ENCODE measurements around the gene SHOX.
"Not testable (repeated sequence)": the region's sequence is repeated elsewhere in the genome, so short reads cannot be mapped to it uniquely, and the experiment has no call there.

SHOX gene

DNA sequence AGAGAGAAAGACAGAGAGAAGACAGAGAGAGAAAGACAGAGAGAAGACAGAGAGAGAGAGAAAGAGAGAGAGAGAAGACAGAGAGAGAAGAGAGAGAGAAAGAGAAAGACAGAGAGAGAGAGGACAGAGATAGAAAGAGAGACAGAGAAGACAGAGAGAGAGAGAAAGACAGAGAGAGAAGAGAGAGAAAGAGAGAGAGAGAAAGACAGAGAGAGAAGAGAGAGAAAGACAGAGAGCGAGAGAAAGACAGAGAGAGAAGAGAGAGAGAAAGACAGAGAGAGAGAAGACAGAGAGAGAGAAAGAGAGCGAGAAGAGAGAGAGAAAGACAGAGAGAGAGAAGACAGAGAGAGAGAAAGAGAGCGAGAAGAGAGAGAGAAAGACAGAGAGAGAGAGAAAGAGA is 7.8 kb upstream of the SHOX start:
- not testable (repeated sequence) for DNase-seq

DNA sequence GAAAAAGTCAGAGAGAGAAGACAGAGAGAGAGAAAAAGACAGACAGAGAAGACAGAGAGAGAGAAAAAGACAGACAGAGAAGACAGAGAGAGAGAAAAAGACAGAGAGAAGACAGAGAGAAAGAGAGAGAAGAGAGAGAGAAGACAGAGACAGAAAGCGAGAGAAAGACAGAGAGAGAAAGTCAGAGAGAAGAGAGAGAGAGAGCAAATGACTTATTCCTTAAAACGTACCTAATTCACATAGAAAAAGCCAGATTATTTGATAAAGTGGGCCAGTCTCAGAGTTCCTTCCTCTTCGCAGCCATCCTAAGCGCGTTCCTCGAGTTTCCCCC is 7.4 kb upstream of the SHOX start:
- no peak for DNase-seq

DNA sequence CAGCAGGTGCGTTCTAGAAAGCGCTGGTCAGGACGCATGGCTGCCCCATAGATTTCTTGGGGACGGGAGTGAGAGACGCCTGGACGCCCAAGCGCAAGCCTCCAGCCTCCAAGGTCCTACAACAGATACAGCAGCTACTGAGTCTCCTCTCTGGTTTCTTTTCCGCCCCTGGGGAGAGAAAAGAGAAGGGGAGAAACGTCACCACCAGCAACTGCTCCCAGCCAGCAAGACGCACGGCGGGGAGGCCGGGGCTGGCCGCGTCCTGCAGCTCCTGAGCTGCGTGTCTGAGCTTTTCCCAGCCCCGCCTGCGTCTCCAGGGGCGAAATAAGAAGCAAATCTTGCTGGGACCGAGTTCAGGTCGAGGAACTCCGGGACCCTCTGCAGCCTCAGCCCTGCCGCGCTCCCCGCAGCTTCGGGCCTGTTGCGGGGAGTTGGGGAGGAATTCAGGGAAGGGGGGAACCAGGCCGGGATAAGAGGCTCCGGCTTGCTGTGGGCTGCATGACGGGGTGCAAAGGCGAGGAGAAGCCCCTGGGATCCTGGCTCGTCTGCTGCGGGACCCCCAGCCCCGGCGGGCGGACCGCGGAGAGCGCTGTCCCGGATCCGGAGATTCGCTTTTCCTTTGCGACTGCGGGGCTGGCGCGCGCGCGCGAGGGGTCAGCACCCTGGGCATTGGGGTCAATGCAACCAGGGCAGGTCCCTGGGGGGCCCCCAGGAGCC is 6.8 kb upstream of the SHOX start:
- DNase-seq: no peak

DNA sequence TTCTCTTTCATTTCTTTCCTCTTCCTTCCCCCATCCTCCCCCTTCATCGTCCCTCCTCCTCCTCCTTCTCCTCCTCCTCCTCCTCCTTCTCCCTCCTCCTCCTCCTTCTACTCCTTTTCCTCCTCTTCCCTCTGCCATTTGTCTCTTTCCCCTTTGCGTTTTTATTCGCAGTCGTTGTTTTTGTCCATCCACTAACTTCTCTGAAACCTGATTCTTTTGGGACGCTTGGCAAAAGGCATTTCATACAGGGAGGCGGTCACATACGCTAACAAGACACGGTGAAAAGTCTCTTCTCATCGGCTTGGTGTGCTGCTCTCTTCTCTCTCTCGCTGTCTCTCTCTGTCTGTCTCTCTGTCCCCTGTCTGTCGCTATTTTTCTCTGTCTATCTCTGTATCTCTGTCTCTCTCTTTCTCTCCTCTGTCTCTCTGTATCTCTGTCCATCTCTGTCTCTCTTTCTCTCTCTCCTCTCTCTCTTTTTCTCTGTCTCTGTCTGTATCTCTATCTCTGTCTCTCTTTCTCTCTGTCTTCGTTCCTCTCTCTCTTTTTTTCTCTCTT is 5.4 kb upstream of the SHOX start:
- DNase-seq: no peak

DNA sequence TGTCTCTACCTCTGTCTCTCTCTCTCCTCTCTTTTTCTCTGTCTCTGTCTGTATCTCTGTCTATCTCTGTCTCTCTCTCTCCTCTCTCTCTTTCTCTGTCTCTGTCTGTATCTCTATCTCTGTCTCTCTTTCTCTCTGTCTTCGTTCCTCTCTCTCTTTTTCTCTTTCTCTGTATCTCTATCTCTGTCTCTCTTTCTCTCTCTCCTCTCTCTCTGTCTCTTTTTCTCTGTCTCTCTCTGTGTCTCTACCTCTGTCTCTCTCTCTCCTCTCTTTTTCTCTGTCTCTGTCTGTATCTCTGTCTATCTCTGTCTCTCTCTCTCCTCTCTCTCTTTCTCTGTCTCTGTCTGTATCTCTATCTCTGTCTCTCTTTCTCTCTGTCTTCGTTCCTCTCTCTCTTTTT is 4.5 kb upstream of the SHOX start:
- DNase-seq: not testable (repeated sequence)

DNA sequence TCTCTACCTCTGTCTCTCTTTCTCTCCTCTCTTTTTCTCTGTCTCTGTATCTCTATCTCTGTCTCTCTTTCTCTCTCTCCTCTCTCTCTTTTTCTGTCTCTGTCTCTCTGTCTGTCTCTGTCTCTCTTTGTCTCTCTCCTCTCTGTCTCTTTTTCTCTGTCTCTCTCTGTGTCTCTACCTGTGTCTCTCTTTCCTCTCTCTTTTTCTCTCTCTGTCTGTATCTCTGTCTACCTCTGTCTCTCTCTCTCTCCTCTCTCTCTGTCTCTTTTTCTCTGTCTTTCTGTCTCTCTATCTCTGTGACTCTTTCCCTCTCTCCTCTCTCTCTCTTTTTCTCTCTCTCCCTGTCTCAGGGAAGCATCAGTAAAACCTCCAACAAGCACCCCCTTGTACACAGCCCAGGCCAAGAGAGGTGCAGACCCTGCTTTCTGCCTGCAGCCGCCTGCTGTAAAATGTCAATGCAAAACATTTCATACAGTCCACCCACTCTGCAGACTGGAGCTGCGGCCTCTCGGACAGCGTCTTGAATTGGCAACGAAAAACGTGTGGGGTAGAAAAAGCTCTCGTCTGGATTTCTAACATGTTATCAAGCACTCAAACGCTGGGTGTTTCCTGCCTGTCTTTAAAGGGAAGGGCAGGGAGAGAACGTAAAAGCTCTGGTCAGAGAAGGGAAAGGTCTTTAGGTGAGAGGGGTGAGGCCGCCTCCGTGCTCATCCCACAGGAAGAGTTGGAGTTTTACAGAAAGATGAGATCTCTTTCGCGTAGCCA is 3.7 kb upstream of the SHOX start:
- no peak for DNase-seq

DNA sequence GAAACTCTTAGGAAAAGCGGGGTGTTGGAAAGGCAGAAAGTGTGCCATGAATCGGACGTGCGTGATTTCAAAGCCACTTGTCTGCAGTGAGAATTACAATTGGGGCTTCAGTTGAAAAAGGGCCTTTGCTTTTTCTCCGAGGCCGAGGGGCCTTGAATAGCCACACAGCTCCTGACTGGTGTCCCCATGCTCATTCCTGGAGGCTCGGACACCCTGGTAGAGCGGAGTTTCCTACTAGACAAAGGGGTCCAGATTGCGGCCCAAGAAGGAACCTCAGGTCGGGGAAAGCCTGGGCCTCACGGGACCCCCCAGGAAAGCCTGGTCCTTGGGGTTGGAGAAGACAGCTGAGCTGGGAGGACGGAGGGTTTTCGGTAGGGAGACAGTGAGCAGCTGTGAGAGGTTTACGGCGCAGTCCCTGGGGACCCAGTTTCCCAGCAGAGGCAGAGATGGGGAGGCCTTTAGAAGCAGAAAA is 3.0 kb upstream of the SHOX start:
- DNase-seq: no peak

DNA sequence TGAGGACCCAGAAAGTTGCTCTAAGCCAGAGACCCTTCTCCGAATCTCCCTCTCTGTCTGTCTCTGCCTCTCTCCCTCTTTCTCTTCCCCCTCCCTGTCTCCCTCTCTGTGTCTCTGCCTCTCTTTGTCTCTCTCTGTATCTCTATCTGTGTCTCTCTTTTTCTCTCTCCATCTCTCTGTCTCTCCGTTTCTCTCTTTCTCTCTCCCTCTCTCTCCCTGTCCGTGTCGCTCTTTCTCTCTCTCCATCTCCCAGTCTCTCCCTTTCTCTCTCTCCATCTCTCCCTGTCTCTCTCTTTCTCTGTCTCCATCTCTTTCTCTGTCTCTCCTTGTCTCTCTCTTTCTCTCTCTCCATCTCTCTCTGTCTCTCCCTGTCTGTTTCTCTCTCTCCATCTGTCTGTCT is 2.6 kb upstream of the SHOX start:
- no peak for DNase-seq

DNA sequence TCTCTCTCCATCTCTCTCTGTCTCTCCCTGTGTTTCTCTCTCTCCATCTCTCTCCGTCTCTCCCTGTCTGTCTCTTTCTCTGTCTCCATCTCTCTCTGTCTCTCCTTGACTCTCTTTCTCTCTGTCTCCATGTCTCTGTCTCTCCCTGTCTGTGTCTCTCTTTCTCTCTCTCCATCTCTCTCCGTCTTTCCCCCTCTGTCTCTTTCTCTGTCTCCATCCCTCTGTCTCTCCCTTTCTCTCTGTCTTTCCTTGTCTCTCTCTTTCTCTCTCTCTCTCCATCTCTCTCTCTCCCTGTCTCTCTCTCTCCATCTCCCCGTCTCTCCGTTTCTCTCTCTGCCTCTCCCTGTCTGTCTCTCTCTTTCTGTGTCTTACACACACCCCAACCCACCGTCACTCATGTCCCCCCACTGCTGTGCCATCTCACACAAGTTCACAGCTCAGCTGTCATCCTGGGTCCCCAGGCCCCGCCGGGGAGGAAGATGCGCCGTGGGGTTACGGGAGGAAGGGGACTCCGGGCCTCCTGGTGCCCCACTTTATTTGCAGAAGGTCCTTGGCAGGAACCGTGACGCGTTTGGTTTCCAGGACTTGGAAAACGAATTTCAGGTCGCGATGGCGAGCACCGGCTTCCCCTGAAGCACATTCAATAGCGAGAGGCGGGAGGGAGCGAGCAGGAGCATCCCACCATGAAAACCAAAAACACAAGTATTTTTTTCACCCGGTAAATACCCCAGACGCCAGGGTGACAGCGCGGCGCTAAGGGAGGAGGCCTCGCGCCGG is 1.2 kb upstream of the SHOX start:
- no peak for DNase-seq

DNA sequence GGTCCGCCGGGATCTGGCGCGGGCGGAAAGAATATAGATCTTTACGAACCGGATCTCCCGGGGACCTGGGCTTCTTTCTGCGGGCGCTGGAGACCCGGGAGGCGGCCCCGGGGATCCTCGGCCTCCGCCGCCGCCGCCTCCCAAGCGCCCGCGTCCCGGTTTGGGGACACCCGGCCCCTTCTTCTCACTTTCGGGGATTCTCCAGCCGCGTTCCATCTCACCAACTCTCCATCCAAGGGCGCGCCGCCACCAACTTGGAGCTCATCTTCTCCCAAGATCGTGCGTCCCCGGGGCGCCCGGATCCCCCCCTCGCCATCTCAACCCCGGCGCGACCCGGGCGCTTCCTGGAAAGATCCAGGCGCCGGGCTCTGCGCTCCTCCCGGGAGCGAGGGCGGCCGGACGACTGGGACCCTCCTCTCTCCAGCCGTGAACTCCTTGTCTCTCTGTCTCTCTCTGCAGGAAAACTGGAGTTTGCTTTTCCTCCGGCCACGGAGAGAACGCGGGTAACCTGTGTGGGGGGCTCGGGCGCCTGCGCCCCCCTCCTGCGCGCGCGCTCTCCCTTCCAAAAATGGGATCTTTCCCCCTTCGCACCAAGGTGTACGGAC is 482 bp upstream of the SHOX start:
- DNase-seq: no peak

DNA sequence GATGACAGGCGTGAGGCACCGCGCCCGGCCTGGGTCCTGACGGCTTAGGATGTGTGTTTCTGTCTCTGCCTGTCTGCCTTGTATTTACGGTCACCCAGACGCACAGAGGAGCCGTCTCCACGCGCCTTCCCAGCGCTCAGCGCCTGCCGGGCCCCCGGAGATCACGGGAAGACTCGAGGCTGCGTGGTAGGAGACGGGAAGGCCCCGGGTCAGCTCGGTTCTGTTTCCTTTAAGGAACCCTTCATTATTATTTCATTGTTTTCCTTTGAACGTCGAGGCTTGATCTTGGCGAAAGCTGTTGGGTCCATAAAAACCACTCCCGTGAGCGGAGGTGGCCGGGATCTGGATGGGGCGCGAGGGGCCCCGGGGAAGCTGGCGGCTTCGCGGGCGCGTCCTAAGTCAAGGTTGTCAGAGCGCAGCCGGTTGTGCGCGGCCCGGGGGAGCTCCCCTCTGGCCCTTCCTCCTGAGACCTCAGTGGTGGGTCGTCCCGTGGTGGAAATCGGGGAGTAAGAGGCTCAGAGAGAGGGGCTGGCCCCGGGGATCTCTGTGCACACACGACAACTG is 1.3 kb downstream of the SHOX start:
- no peak for DNase-seq

DNA sequence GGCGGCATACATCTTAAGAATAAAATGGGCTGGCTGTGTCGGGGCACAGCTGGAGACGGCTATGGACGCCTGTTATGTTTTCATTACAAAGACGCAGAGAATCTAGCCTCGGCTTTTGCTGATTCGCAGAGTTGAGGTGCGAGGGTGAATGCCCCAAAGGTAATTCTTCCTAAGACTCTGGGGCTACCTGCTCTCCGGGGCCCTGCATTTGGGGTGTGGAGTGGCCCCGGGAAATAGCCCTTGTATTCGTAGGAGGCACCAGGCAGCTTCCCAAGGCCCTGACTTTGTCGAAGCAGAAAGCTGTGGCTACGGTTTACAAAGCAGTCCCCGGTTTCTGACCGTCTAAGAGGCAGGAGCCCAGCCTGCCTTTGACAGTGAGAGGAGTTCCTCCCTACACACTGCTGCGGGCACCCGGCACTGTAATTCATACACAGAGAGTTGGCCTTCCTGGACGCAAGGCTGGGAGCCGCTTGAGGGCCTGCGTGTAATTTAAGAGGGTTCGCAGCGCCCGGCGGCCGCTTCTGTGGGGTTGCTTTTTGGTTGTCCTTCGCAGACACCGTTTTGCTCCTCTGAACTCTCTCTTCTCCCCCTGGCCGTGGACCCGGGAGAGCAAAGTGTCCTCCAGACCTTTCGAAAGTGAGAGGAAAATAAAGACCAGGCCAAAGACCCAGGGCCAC is 1.9 kb downstream of the SHOX start:
- DNase-seq: no peak

DNA sequence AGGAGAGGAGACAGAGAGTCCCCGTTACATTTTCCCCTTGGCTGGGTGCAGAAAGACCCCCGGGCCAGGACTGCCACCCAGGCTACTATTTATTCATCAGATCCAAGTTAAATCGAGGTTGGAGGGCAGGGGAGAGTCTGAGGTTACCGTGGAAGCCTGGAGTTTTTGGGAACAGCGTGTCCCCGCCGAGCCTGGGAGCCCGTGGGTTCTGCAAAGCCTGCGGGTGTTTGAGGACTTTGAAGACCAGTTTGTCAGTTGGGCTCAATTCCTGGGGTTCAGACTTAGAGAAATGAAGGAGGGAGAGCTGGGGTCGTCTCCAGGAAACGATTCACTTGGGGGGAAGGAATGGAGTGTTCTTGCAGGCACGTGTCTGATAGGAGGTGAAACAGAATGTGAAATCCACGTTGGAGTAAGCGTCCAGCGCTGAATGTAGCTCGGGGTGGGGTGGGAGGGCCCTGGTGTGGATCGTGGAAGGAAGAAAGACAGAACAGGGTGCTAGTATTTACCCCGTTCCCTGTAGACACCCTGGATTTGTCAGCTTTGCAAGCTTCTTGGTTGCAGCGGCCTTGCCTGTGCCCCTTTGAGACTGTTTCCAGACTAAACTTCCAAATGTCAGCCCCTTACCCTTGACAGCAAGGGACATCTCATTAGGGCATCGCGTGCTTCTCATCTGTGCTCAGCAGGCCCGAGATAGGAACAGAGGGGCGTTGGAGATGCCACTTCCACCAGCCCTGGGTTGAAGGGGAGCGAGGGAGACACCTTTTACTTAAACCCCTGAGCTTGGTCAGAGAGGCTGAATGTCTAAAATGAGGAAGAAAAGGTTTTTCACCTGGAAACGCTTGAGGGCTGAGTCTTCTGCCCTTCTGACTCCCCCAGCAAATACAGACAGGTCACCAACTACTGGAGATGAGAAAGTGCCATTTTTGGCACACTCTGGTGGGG is 2.7 kb downstream of the SHOX start:
- DNase-seq: no peak

DNA sequence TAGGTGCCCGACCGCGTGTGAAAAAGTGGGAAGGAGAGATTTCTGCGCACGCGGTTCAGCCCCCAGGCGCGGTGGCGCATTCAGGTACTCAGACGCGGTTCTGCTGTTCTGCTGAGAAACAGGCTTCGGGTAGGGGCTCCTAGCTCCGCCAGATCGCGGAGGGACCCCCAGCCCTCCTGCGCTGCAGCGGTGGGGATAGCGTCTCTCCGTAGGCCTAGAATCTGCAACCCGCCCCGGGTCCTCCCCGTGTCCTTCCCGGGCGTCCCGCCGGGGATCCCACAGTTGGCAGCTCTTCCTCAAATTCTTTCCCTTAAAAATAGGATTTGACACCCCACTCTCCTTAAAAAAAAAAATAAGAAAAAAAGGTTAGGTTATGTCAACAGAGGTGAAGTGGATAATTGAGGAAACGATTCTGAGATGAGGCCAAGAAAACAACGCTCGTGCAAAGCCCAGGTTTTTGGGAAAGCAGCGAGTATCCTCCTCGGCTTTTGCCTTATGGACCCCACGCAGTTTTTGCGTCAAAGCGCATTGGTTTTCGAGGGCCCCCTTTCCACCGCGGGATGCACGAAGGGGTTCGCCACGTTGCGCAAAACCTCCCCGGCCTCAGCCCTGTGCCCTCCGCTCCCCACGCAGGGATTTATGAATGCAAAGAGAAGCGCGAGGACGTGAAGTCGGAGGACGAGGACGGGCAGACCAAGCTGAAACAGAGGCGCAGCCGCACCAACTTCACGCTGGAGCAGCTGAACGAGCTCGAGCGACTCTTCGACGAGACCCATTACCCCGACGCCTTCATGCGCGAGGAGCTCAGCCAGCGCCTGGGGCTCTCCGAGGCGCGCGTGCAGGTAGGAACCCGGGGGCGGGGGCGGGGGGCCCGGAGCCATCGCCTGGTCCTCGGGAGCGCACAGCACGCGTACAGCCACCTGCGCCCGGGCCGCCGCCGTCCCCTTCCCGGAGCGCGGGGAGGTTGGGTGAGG is 3.7 kb downstream of the SHOX start:
- no peak for DNase-seq

DNA sequence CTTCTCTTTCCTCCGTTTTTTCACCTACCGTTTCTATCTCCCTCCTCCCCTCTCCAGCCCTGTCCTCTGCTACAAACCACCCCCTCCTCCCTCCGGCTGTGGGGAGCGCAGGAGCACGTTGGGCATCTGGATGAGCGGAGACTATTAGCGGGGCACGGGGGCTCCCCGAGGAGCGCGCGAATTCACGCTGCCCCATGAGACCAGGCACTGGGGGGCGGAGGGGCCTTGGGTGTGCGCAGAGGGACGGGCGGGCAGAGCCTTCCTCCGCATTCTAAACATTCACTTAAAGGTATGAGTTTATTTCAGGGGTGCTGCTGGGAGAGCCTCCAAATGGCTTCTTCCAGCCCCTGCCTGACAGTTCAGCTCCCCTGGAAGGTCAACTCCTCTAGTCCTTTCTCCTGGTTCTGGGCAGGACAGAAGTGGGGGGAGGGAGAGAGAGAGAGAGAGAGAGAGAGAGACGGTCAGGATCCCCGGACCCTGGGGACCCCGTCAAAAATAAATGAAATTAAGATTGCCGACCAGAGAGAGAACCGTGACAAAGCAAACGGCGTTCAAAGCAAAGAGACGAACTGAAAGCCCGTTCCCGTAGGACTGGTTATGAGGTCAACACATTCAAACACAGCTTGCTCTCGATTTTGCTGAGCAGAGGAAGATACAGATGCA is 5.0 kb downstream of the SHOX start:
- DNase-seq: no peak

DNA sequence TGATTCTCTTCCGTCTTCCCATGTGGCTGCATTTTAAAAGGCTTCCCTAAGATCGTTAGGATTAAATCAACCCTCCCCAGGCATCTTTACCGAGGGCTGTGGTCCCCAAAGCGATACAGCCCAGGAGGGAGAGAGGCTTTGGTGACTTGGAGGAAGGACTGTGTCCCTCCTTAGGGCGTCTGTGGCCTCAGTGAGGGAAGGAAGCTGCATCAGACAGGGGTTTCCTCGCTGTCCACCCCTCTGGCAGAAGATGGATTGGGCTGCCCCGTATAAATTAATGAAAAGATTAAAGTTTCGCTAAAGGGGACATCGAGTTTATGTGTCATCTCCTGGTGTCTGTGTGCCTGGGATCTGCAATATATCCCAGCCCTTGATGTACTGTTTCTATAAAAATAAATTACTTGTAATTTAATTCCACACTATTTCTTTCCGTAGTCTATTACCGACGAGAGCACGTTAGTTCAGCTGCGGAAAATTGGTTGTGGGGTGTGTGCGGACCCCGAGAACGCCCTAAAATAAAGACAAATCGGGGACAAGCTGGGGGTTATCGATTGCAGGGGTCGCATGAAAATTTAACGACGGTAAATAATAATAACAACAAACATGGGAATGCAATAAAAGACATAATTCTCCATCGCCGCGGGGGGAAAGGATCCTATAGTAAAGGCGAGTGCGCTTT is 6.5 kb downstream of the SHOX start:
- no peak for DNase-seq

DNA sequence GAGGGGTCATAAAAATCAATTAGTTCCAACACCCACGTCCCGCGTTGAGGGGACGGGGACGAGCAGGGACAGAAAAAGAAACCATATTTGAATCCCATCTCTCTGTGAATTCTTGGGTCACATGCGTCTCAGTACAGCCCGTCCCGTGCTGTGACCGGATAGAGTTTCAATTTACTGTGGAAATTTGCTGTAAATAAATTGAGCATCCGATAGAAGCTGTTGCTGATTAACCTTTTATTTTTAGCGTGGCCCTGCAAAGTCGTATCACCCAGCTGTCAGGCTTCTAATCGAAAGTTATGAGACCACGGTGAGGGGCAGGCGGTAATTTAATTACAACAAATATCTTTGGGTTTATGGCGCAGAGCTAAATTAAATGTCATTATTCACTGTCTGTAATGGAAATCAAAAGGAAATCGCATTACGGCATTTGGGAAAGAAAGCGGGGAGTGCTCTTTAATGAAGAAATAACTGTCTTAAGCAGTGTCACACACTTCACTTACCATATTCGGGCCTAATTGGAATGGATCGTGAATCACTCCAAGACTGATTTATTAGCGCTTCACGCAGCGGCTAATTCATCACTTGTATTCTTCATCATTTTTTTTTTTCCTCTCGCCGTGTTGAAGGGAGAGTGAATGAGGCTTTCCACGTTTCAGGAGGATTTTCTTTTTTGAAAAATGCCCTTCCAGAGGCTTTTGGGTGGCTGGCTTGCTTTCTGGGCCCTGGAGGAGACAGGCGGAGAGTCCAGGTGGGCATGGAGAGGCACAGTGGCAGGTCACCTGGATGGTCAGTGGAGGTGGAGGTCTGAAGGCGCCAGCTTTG is 7.3 kb downstream of the SHOX start:
- no peak for DNase-seq
